Measurements from ENCODE around the gene MYO3B.

The MYO3B gene

DNA sequence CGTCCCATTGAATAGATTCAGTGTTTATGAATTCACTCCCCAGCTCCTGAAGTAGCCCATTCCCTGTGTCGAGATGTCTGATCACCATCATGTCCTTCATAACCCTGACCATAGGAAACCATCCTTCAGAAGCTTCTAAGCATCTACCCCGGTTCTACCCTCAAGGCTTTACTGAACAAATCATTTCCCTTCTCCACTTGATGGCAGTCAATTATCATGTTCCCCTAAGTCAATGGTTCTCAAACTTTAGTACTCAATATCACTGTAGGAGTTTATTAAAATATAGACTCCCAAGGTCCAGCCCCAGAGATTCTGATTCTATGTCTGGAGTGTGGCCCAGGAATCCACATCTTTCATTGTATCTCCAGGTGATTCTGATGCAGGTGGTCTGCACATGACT is 308.8 kb downstream of the MYO3B start:
- H3K36me3 ChIP-seq (ENCODE audit: insufficient read depth, low read length) = no peaks in the 10 kb centered on the region
- H3K9ac ChIP-seq (ENCODE audit: low read depth, low read length) = no peak overlapping the region
- DNase-seq = no peak
- H3K79me2 ChIP-seq (ENCODE audit: insufficient read depth, low read length) = no peaks in the 10 kb centered on the region
- no peaks in the 10 kb centered on the region for H3K9me3 ChIP-seq (ENCODE audit: insufficient read depth, low read length, severe bottlenecking)
- ATAC-seq (ENCODE audit: insufficient read depth, low read depth) = no peak
- no peak for TF ChIP-seq EZH2 (IDR thresholded peaks at IDR 0.05; ENCODE audit: borderline replicate concordance, low read depth, low read length, severe bottlenecking)
- TF ChIP-seq, protein P1, sequence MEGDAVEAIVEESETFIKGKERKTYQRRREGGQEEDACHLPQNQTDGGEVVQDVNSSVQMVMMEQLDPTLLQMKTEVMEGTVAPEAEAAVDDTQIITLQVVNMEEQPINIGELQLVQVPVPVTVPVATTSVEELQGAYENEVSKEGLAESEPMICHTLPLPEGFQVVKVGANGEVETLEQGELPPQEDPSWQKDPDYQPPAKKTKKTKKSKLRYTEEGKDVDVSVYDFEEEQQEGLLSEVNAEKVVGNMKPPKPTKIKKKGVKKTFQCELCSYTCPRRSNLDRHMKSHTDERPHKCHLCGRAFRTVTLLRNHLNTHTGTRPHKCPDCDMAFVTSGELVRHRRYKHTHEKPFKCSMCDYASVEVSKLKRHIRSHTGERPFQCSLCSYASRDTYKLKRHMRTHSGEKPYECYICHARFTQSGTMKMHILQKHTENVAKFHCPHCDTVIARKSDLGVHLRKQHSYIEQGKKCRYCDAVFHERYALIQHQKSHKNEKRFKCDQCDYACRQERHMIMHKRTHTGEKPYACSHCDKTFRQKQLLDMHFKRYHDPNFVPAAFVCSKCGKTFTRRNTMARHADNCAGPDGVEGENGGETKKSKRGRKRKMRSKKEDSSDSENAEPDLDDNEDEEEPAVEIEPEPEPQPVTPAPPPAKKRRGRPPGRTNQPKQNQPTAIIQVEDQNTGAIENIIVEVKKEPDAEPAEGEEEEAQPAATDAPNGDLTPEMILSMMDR (IDR thresholded peaks at IDR 0.05; ENCODE audit: borderline replicate concordance, extremely low read depth, low read length, poor library complexity, severe bottlenecking) = no peak
- no peaks in the 10 kb centered on the region for H3K4me1 ChIP-seq (ENCODE audit: insufficient read depth, low read length)
- H3K27ac ChIP-seq (ENCODE audit: low read length) = no peak overlapping the region
- H2AFZ ChIP-seq (ENCODE audit: low read depth, low read length) = no peak overlapping the region
- no peak overlapping the region for H3K4me3 ChIP-seq (ENCODE audit: low read depth in 1 of 2, low read length in 2 of 2)
- no peak overlapping the region for H3K4me2 ChIP-seq (ENCODE audit: insufficient read depth, low read length)
- peaks cover 4% of the 10 kb centered on the region for H3K27me3 ChIP-seq (ENCODE audit: insufficient read depth, low read length, poor library complexity)
- no peaks in the 10 kb centered on the region for H4K20me1 ChIP-seq (ENCODE audit: insufficient read depth, low read length)

DNA sequence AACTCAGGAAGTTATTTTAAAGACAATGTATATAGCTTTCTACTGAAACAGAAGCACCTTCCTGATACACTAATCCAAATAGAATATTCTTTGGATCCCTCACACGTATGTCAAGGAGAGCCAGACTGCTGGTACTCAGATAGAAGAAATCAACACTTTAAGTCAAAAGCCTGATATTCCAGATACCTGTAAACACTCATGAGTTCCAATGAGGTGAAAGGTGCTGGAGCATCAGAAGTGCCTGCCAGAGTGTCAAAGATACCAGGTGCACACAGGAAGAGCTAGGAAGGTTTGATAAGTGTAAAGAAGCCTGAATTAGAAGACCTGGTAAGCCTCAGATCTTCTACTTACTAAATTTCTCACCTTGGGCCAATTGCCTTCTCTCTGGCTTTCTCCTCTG is 310.9 kb downstream of the MYO3B start:
- H3K36me3 ChIP-seq (ENCODE audit: insufficient read depth, low read length) = no peaks in the 10 kb centered on the region
- H3K27me3 ChIP-seq (ENCODE audit: insufficient read depth, low read length, poor library complexity) = peaks cover 8% of the 10 kb centered on the region
- H3K4me2 ChIP-seq (ENCODE audit: insufficient read depth, low read length) = no peak overlapping the region
- no peak for TF ChIP-seq EZH2 (IDR thresholded peaks at IDR 0.05; ENCODE audit: borderline replicate concordance, low read depth, low read length, severe bottlenecking)
- TF ChIP-seq, protein P1 (IDR thresholded peaks at IDR 0.05; ENCODE audit: borderline replicate concordance, extremely low read depth, low read length, poor library complexity, severe bottlenecking) = no peak
- no peaks in the 10 kb centered on the region for H3K4me1 ChIP-seq (ENCODE audit: insufficient read depth, low read length)
- ATAC-seq (ENCODE audit: insufficient read depth, low read depth) (no peak), DNase-seq (no peak)
- H3K79me2 ChIP-seq (ENCODE audit: insufficient read depth, low read length) = no peaks in the 10 kb centered on the region
- H3K27ac ChIP-seq (ENCODE audit: low read length) = no peak overlapping the region
- H4K20me1 ChIP-seq (ENCODE audit: insufficient read depth, low read length) = no peaks in the 10 kb centered on the region
- no peak overlapping the region for H3K4me3 ChIP-seq (ENCODE audit: low read depth in 1 of 2, low read length in 2 of 2)
- H3K9ac ChIP-seq (ENCODE audit: low read depth, low read length) = no peak overlapping the region
- no peak overlapping the region for H2AFZ ChIP-seq (ENCODE audit: low read depth, low read length)
- no peaks in the 10 kb centered on the region for H3K9me3 ChIP-seq (ENCODE audit: insufficient read depth, low read length, severe bottlenecking)

DNA sequence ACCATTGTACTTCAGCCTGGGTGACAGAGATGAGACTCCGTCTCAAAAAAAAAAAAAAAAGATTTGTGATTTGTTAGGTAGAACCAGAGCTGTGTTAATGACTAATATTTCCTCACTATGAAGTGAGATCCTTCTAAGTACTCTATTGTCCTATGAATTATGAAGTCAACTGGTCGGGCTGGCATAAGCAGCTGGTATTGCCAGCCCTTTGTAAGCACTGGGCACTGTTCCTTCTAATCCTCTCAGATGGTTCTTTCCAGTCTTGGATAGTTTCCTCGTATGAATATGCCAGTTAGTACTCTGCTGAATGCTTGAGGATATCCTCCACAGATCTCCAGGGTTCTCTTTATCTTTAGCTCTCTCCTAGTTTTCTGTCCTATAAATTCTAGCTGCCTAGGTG is 314.1 kb downstream of the MYO3B start:
- Histone ChIP-seq H3K27ac (ENCODE audit: low read length) (no peak overlapping the region), H3K9ac (ENCODE audit: low read depth, low read length) (no peak overlapping the region), H3K4me2 (ENCODE audit: insufficient read depth, low read length) (no peak overlapping the region), H3K4me1 (ENCODE audit: insufficient read depth, low read length) (no peaks in the 10 kb centered on the region), H3K79me2 (ENCODE audit: insufficient read depth, low read length) (no peaks in the 10 kb centered on the region), H2AFZ (ENCODE audit: low read depth, low read length) (no peak overlapping the region), H3K36me3 (ENCODE audit: insufficient read depth, low read length) (no peaks in the 10 kb centered on the region), H3K27me3 (ENCODE audit: insufficient read depth, low read length, poor library complexity) (peaks cover 22% of the 10 kb centered on the region), H4K20me1 (ENCODE audit: insufficient read depth, low read length) (no peaks in the 10 kb centered on the region), H3K9me3 (ENCODE audit: insufficient read depth, low read length, severe bottlenecking) (no peaks in the 10 kb centered on the region), H3K4me3 (ENCODE audit: low read depth in 1 of 2, low read length in 2 of 2) (no peak overlapping the region)
- ATAC-seq (ENCODE audit: insufficient read depth, low read depth) = no peak
- no peak for DNase-seq
- no peak for TF ChIP-seq EZH2 (IDR thresholded peaks at IDR 0.05; ENCODE audit: borderline replicate concordance, low read depth, low read length, severe bottlenecking)
- TF ChIP-seq, protein P1 (IDR thresholded peaks at IDR 0.05; ENCODE audit: borderline replicate concordance, extremely low read depth, low read length, poor library complexity, severe bottlenecking) = no peak

All from DND-41 (cell line).